ENCODE data around the gene PHACTR2. TPM values are rescaled to one million over a fixed set of nuclear protein-coding genes. Genes with fewer than 3 reads are reported as not detected.

Gene PHACTR2
- total RNA-seq, 1 donor from 2014 or later, result 110 TPM

DNA sequence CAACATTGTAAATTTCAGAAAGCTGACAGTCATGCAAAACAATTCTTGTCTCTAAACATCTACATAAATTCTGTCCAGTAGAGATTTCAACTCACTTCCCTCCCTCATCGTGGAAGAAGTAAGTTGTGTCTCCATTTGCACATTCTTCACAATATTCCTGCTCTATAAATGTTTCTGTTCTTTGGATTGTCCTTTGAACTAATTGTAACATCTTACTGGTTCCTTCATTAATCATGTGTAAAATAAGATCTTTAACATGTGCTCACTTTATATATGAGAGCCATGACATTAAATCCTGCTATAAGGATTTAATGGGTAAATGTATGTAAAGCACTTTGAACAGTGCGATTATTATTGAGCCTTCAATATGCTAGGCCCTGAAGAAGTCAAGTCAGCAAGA, 158.4 kb downstream of the PHACTR2 start:
- no peaks in the 10 kb centered on the region for H3K4me1 Mint-ChIP-seq (ENCODE audit: low read depth)
- H3K4me3 Mint-ChIP-seq (ENCODE audit: unreplicated experiment), result no peak overlapping the region
- TF ChIP-seq, protein P1, sequence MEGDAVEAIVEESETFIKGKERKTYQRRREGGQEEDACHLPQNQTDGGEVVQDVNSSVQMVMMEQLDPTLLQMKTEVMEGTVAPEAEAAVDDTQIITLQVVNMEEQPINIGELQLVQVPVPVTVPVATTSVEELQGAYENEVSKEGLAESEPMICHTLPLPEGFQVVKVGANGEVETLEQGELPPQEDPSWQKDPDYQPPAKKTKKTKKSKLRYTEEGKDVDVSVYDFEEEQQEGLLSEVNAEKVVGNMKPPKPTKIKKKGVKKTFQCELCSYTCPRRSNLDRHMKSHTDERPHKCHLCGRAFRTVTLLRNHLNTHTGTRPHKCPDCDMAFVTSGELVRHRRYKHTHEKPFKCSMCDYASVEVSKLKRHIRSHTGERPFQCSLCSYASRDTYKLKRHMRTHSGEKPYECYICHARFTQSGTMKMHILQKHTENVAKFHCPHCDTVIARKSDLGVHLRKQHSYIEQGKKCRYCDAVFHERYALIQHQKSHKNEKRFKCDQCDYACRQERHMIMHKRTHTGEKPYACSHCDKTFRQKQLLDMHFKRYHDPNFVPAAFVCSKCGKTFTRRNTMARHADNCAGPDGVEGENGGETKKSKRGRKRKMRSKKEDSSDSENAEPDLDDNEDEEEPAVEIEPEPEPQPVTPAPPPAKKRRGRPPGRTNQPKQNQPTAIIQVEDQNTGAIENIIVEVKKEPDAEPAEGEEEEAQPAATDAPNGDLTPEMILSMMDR (IDR thresholded peaks at IDR 0.05), result no peak
- no peaks in the 10 kb centered on the region for H3K27me3 Mint-ChIP-seq (ENCODE audit: low read depth)
- no peaks in the 10 kb centered on the region for H3K9me3 Mint-ChIP-seq (ENCODE audit: low read depth)
- H3K36me3 Mint-ChIP-seq (ENCODE audit: low read depth), result peaks cover 4% of the 10 kb centered on the region
- H3K27ac Mint-ChIP-seq (ENCODE audit: unreplicated experiment), result no peak overlapping the region
- DNase-seq (ENCODE audit: low spot score), result no peak

DNA sequence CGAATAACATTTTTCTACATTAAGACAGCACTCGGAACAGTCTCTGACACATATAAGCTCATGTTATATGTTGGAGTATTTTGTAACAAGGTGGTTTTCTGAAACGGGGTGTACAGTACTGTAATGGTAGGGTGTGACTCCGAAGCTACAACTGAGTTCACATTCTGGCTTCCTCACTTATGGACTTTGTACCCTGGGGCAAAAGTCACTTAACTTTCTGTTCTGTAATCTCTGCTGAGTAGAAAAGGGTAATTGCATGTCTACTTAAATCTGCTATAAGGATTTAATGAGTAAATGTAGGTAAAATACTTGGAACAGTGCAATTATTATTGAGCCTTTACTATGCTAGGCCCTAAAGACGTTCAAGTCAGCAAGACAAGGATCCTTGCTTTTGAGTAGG, 160.6 kb downstream of the PHACTR2 start:
- no peaks in the 10 kb centered on the region for H3K27me3 Mint-ChIP-seq (ENCODE audit: low read depth)
- no peaks in the 10 kb centered on the region for H3K9me3 Mint-ChIP-seq (ENCODE audit: low read depth)
- DNase-seq (ENCODE audit: low spot score), result no peak
- H3K36me3 Mint-ChIP-seq (ENCODE audit: low read depth), result no peaks in the 10 kb centered on the region
- no peak overlapping the region for H3K4me3 Mint-ChIP-seq (ENCODE audit: unreplicated experiment)
- TF ChIP-seq, protein P1 (IDR thresholded peaks at IDR 0.05), result no peak
- H3K27ac Mint-ChIP-seq (ENCODE audit: unreplicated experiment), result no peak overlapping the region
- H3K4me1 Mint-ChIP-seq (ENCODE audit: low read depth), result peaks cover 6% of the 10 kb centered on the region

DNA sequence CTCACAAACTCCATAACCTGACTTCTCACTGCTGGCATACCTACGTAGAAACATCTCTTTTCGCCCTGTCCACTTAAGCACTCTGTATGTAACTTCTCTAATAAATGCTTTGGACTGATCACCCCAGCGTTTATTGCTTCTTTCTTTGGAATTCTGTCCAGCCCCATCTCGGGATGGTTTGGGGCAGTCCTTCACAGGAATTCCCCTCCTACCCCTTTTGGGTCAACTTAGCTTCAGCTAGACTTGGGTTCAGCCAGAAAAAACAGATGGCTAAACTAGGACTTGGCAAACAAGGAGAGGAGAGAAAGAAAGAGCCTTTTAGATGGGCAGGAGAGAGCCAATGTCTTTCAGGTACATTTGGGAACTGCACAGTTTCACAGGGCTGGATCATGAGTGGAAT, 161.4 kb downstream of the PHACTR2 start:
- TF ChIP-seq, protein P1 (IDR thresholded peaks at IDR 0.05), result no peak
- no peaks in the 10 kb centered on the region for H3K27me3 Mint-ChIP-seq (ENCODE audit: low read depth)
- no peak overlapping the region for H3K4me3 Mint-ChIP-seq (ENCODE audit: unreplicated experiment)
- DNase-seq (ENCODE audit: low spot score), result no peak
- no peaks in the 10 kb centered on the region for H3K9me3 Mint-ChIP-seq (ENCODE audit: low read depth)
- no peak overlapping the region for H3K27ac Mint-ChIP-seq (ENCODE audit: unreplicated experiment)
- H3K36me3 Mint-ChIP-seq (ENCODE audit: low read depth), result no peaks in the 10 kb centered on the region
- H3K4me1 Mint-ChIP-seq (ENCODE audit: low read depth), result peaks cover 12% of the 10 kb centered on the region

DNA sequence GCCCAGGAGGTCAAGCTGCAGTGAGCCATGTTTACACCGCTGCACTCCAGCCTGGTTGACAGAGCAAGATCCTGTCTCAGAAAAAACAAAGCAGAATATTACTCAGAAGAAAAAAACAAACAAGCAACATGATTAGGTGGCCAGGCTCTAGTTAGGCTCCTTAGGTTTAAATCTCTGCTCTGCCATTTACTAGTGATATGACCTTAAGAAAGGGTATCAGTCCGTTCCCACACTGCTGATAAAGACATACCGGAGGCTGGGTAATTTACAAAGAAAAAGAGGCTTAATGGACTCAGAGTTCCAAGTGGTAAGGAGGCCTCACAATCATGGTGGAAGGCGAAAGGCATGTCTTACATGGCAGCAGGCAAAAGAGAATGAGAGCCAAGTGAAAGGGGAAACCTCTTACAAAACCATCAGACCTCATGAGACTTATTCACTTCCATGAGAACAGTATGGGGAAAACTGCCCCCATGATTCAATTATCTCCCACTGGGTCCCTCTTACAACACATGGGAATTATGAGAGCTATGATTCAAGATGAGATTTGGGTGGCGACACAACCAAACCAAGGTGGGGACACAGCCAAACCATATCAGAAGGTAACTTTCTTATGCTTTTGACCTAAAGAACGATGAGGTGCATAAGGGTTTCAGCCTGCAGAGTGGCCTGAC, 163.0 kb downstream of the PHACTR2 start:
- TF ChIP-seq, protein P1 (IDR thresholded peaks at IDR 0.05), result no peak
- Mint-ChIP-seq H3K4me3 (ENCODE audit: unreplicated experiment) (no peak overlapping the region), H3K9me3 (ENCODE audit: low read depth) (no peaks in the 10 kb centered on the region), H3K27me3 (ENCODE audit: low read depth) (no peaks in the 10 kb centered on the region), H3K27ac (ENCODE audit: unreplicated experiment) (no peak overlapping the region), H3K4me1 (ENCODE audit: low read depth) (peaks cover 18% of the 10 kb centered on the region), H3K36me3 (ENCODE audit: low read depth) (no peaks in the 10 kb centered on the region)
- no peak for DNase-seq (ENCODE audit: low spot score)

DNA sequence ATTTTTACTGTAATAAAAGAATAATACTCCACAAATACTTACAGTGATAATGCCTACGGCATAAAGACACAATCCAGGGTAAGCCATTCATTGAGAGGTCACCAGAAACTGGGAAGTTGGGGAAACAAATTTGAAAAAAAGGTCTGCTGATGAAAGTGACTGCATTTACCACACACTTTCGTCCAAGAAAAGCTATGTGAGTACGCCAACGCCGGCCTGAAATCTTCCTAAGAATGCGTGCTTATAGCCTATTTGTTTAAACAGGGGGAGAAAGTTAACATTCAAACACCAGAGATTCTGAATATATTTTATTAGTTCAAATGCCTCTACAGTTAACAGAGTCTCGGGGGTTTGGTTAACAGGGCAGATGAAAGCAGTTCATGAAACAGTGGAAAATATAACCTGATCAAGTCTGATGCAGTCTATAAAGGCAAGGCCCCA, 164.7 kb downstream of the PHACTR2 start:
- peaks cover 21% of the 10 kb centered on the region for H3K4me1 Mint-ChIP-seq (ENCODE audit: low read depth)
- peak overlapping the region; percentile 94 for H3K4me3 Mint-ChIP-seq (ENCODE audit: unreplicated experiment)
- DNase-seq (ENCODE audit: low spot score), result no peak
- no peaks in the 10 kb centered on the region for H3K27me3 Mint-ChIP-seq (ENCODE audit: low read depth)
- H3K36me3 Mint-ChIP-seq (ENCODE audit: low read depth), result peaks cover 8% of the 10 kb centered on the region
- TF ChIP-seq, protein P1 (IDR thresholded peaks at IDR 0.05), result no peak
- H3K27ac Mint-ChIP-seq (ENCODE audit: unreplicated experiment), result peak overlapping the region; percentile 97
- no peaks in the 10 kb centered on the region for H3K9me3 Mint-ChIP-seq (ENCODE audit: low read depth)
